Neutrophil (primary cell): ENCODE results near the gene CDC123.
"Not testable (repeated sequence)": the region's sequence is repeated elsewhere in the genome, so short reads cannot be mapped to it uniquely, and the experiment has no call there.

Experiments
- H3K27ac ChIP-seq: fragments of 200-600 bp; sonication (generic); 2 replicates; pipeline ENCODE4 v1.5.1; 2016; ENCODE audit warnings: mild to moderate bottlenecking, moderate library complexity
- H3K27me3 ChIP-seq: fragments of 200-600 bp; sonication (generic); 2 replicates; pipeline ENCODE4 v1.6.0; 2016; ENCODE audit warnings: mild to moderate bottlenecking
- H3K36me3 ChIP-seq: fragments of 200-600 bp; sonication (generic); 2 replicates; pipeline ENCODE4 v1.5.1; 2017
- H3K4me1 ChIP-seq, 2 experiments: fragments of 200-600 bp in 1 of 2; sonication (generic) in 1 of 2; 1 replicate in 1 of 2; 2 replicates in 1 of 2; pipeline versions ENCODE4 v1.5.1 to v1.6.1; 2013 to 2016; ENCODE audit warnings: low read depth in 1 of 2, low read length in 1 of 2, mild to moderate bottlenecking in 1 of 2, moderate library complexity in 1 of 2; ENCODE audit not compliant: control insufficient read depth in 1 of 2, insufficient read depth in 1 of 2
- H3K4me3 ChIP-seq, 2 experiments: fragments of 200-600 bp in 1 of 2; sonication (generic) in 1 of 2; 1 replicate in 1 of 2; 2 replicates in 1 of 2; pipeline ENCODE4 v1.5.1; 2013 to 2016; ENCODE audit warnings: low read depth in 1 of 2, low read length in 1 of 2, mild to moderate bottlenecking in 1 of 2, moderate library complexity in 1 of 2
- H3K9me3 ChIP-seq: fragments of 200-600 bp; sonication (generic); 2 replicates; pipeline ENCODE4 v1.5.1; 2016
- TF ChIP-seq, protein P1 (sequence below): fragments of 200-600 bp; sonication (generic); IDR thresholded peaks from 2 replicates; pipeline ENCODE4 v1.5.1; 2016; ENCODE audit warnings: antibody characterized with exemption

CDC123 gene

GRCh38 chr10:12160664-12161063, 35.3 kb upstream of the CDC123 start:
- peaks cover 9 to 11% of the 10 kb centered on the region in 2 experiments for H3K4me1 ChIP-seq
- no peak overlapping the region for H3K4me3 ChIP-seq
- H3K9me3 ChIP-seq, result no peaks in the 10 kb centered on the region
- TF ChIP-seq, protein P1, sequence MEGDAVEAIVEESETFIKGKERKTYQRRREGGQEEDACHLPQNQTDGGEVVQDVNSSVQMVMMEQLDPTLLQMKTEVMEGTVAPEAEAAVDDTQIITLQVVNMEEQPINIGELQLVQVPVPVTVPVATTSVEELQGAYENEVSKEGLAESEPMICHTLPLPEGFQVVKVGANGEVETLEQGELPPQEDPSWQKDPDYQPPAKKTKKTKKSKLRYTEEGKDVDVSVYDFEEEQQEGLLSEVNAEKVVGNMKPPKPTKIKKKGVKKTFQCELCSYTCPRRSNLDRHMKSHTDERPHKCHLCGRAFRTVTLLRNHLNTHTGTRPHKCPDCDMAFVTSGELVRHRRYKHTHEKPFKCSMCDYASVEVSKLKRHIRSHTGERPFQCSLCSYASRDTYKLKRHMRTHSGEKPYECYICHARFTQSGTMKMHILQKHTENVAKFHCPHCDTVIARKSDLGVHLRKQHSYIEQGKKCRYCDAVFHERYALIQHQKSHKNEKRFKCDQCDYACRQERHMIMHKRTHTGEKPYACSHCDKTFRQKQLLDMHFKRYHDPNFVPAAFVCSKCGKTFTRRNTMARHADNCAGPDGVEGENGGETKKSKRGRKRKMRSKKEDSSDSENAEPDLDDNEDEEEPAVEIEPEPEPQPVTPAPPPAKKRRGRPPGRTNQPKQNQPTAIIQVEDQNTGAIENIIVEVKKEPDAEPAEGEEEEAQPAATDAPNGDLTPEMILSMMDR, result no peak
- H3K36me3 ChIP-seq, result peaks cover 35% of the 10 kb centered on the region
- no peak overlapping the region for H3K27ac ChIP-seq
- H3K27me3 ChIP-seq, result peaks cover 45% of the 10 kb centered on the region

GRCh38 chr10:12162927-12163326, 33.1 kb upstream of the CDC123 start:
- no peak overlapping the region for H3K4me3 ChIP-seq
- H3K36me3 ChIP-seq, result peaks cover 52% of the 10 kb centered on the region
- peaks cover 25% of the 10 kb centered on the region for H3K27me3 ChIP-seq
- no peaks in the 10 kb centered on the region for H3K9me3 ChIP-seq
- TF ChIP-seq, protein P1, result no peak
- H3K27ac ChIP-seq, result no peak overlapping the region
- H3K4me1 ChIP-seq, result peaks cover 8% of the 10 kb centered on the region in 2 experiments

GRCh38 chr10:12164085-12164484, 31.9 kb upstream of the CDC123 start:
- peaks cover 62% of the 10 kb centered on the region for H3K36me3 ChIP-seq

DNA sequence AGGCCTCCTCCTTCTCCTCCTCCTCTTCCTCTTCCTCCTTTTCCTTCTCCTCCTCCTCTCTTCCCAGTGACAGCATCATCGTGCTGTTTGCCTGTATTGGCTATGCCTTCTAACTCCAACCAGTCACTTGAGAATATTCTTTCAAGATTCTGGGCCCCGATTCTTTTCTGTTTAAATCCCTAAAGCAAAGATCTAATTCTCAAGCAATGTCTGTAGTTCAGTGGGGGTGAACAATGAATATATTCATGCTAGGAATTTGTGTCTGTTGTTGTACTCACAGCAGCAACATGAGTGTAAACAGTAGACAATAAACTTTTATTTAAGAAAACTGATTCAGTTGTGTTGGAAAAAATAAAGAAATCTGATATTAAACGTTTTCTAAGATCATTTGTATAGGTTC, 31.0 kb upstream of the CDC123 start:
- peaks cover 15% of the 10 kb centered on the region for H3K27me3 ChIP-seq
- peaks cover 71% of the 10 kb centered on the region for H3K36me3 ChIP-seq
- TF ChIP-seq, protein P1, result no peak
- no peak overlapping the region for H3K4me3 ChIP-seq
- no peaks in the 10 kb centered on the region for H3K4me1 ChIP-seq
- H3K27ac ChIP-seq, result no peak overlapping the region
- no peaks in the 10 kb centered on the region for H3K9me3 ChIP-seq

More at GRCh38 chr10:12164085-12164484, 31.9 kb upstream of the CDC123 start:
- peaks cover 24% of the 10 kb centered on the region for H3K27me3 ChIP-seq
- H3K27ac ChIP-seq, result no peak overlapping the region
- no peak overlapping the region for H3K4me3 ChIP-seq
- H3K9me3 ChIP-seq, result no peaks in the 10 kb centered on the region
- no peaks in the 10 kb centered on the region for H3K4me1 ChIP-seq
- TF ChIP-seq, protein P1, result no peak

- Histone ChIP-seq H3K27ac (no peak overlapping the region), H3K4me3 (no peak overlapping the region), H3K27me3 (peaks cover 7% of the 10 kb centered on the region), H3K36me3 (peaks cover 75% of the 10 kb centered on the region), H3K9me3 (no peaks in the 10 kb centered on the region), H3K4me1 (no peaks in the 10 kb centered on the region)
- TF ChIP-seq, protein P1, result no peak
Measured at GRCh38 chr10:12165999-12166775, 29.8 kb upstream of the CDC123 start.

- not testable (repeated sequence) for H3K27me3 ChIP-seq, H3K4me1 ChIP-seq, H3K9me3 ChIP-seq, H3K4me3 ChIP-seq, H3K27ac ChIP-seq
- H3K36me3 ChIP-seq, result peaks cover 88% of the 10 kb centered on the region
Measured at GRCh38 chr10:12171512-12171911, 24.5 kb upstream of the CDC123 start.
